HCT116 (cell line): ENCODE data around the gene PKHD1. TPM values are rescaled to one million over a fixed set of nuclear protein-coding genes. Genes with fewer than 3 reads are reported as not detected.

Experiments
- ATAC-seq: fragments of 200-7000 bp; cut with Tn5 transposase; 2 replicates; pipeline ENCODE4 v1.9.1; 2020; ENCODE audit warnings: mild to moderate bottlenecking, moderate library complexity
- BruUV-seq: library from RNA; stranded (reverse); fragments of 400-500 nt; replicated peaks from 2 replicates; lab custom pipeline; 2021; lab: Mats Ljungman, UMichigan
- CTCF ChIA-PET: fragments of 300-600 bp; sonication (Branson Sonifier 250); formaldehyde crosslinking; loops from one replicate; lab custom pipeline; 2021; ENCODE audit warnings: antibody characterized with exemption; lab: Charles Lee
- POLR2A ChIA-PET: fragments of 300-600, 350-600 bp; sonication (Branson Sonifier 250); formaldehyde crosslinking; loops from one replicate; lab custom pipeline; 2021; ENCODE audit warnings: antibody characterized with exemption; lab: Charles Lee
- RAD21 ChIA-PET, 2 experiments: fragments of 300-600 bp; sonication (Branson Sonifier 250); formaldehyde crosslinking; loops; one replicate each; lab custom pipeline; 2023; ENCODE audit warnings: low total read pairs in 2 of 2; ENCODE audit not compliant: uncharacterized antibody in 2 of 2, unreplicated experiment in 2 of 2, low non-redundant PET in 1 of 2; lab: Charles Lee
- DNase-seq: peaks from one replicate; pipeline ENCODE4 v3.0.0-alpha.2; 2010; ENCODE audit warnings: low read depth, low spot score
- H2AFZ ChIP-seq: fragments of 200-600 bp; shearing (Covaris generic), sonication (generic); 2 replicates; pipeline ENCODE4 v1.6.1; 2017; ENCODE audit warnings: low read depth, mixed run types, mixed read lengths, antibody characterized with exemption, low read length; ENCODE audit not compliant: poor library complexity, severe bottlenecking
- H3K27ac ChIP-seq: 2 replicates; pipeline ENCODE4 v1.5.1; 2012; ENCODE audit warnings: low read depth, low read length
- H3K27me3 ChIP-seq: fragments of 200-600 bp; sonication (generic); 2 replicates; pipeline ENCODE4 v1.6.1; 2016; ENCODE audit warnings: mixed run types, low read length, mixed read lengths; ENCODE audit not compliant: insufficient read depth
- H3K36me3 ChIP-seq, 2 experiments: fragments of 200-500 bp in 1 of 2; fragments of 200-600 bp in 1 of 2; sonication (Bioruptor generic) in 1 of 2; sonication (generic) in 1 of 2; 2 replicates each; pipeline versions ENCODE4 v1.5.1 to v1.6.1; 2014 to 2016; ENCODE audit warnings: low read length in 2 of 2, inconsistent platforms in 1 of 2, mixed read lengths in 1 of 2, mixed run types in 1 of 2; ENCODE audit not compliant: insufficient read depth in 2 of 2, control insufficient read depth in 1 of 2
- H3K4me1 ChIP-seq, 2 experiments: fragments of 200-600 bp in 1 of 2; sonication (generic) in 1 of 2; 2 replicates each; pipeline versions ENCODE4 v1.5.1 to v1.6.1; 2012 to 2017; ENCODE audit warnings: low read length in 2 of 2, inconsistent platforms in 1 of 2, mild to moderate bottlenecking in 1 of 2, mixed read lengths in 1 of 2, mixed run types in 1 of 2, moderate library complexity in 1 of 2; ENCODE audit not compliant: insufficient read depth in 2 of 2, control insufficient read depth in 1 of 2
- H3K4me2 ChIP-seq: fragments of 200-600 bp; sonication (generic); 2 replicates; pipeline ENCODE4 v1.6.1; 2017; ENCODE audit warnings: mixed run types, low read length, mixed read lengths
- H3K4me3 ChIP-seq, 2 experiments: fragments of 200-600 bp in 1 of 2; sonication (generic) in 1 of 2; replicated peaks in 1 of 2; 2 replicates each; pipeline ENCODE4 v1.5.1; 2011 to 2016; ENCODE audit warnings: low read length in 2 of 2, control low read depth in 1 of 2, low read depth in 1 of 2, mild to moderate bottlenecking in 1 of 2, mixed read lengths in 1 of 2, mixed run types in 1 of 2
- H3K79me2 ChIP-seq: fragments of 200-600 bp; sonication (generic); 2 replicates; pipeline ENCODE4 v1.6.1; 2017; ENCODE audit warnings: mild to moderate bottlenecking, mixed run types, low read length, moderate library complexity, mixed read lengths; ENCODE audit not compliant: insufficient read depth
- H3K9ac ChIP-seq: fragments of 200-600 bp; sonication (generic); 2 replicates; pipeline ENCODE4 v1.6.1; 2016; ENCODE audit warnings: low read length, mixed read lengths
- H3K9me2 ChIP-seq: fragments of 200-600 bp; sonication (generic), shearing (Covaris generic); 2 replicates; pipeline ENCODE4 v1.6.1; 2017; ENCODE audit warnings: mixed run types, mild to moderate bottlenecking, moderate library complexity; ENCODE audit not compliant: insufficient read depth
- H3K9me3 ChIP-seq, 2 experiments: fragments of 200-500 bp in 1 of 2; fragments of 200-600 bp in 1 of 2; sonication (Bioruptor generic) in 1 of 2; sonication (generic) in 1 of 2; 2 replicates each; pipeline ENCODE4 v1.6.1; 2014 to 2017; ENCODE audit warnings: low read length in 2 of 2, mixed read lengths in 2 of 2, inconsistent platforms in 1 of 2, low read depth in 1 of 2, mild to moderate bottlenecking in 1 of 2, mixed run types in 1 of 2, moderate library complexity in 1 of 2; ENCODE audit not compliant: control insufficient read depth in 1 of 2, insufficient read depth in 1 of 2
- H4K20me1 ChIP-seq: fragments of 200-600 bp; sonication (generic), shearing (Covaris generic); 2 replicates; pipeline ENCODE4 v1.6.1; 2017; ENCODE audit warnings: mixed run types, mild to moderate bottlenecking, moderate library complexity; ENCODE audit not compliant: insufficient read depth
- ATF3 ChIP-seq: IDR thresholded peaks from 2 replicates; pipeline ENCODE4 v1.6.1; 2012
- CBX3 ChIP-seq: IDR thresholded peaks from 2 replicates; pipeline ENCODE4 v1.6.1; 2012; ENCODE audit warnings: low read depth
- CEBPB ChIP-seq: IDR thresholded peaks from 2 replicates; pipeline ENCODE4 v1.6.1; 2012; ENCODE audit warnings: low read depth
- CTCF ChIP-seq, 3 experiments: fragments of 200-600 bp in 1 of 3; sonication (generic) in 1 of 3; IDR thresholded peaks in 2 of 3; conservative IDR thresholded peaks in 1 of 3; 2 replicates each; pipeline ENCODE4 v1.5.1; 2012 to 2017; ENCODE audit warnings: low read depth in 2 of 3, low read length in 2 of 3, antibody characterized with exemption in 1 of 3, borderline replicate concordance in 1 of 3, control low read depth in 1 of 3, mild to moderate bottlenecking in 1 of 3, mixed read lengths in 1 of 3, mixed run types in 1 of 3, moderate library complexity in 1 of 3; ENCODE audit not compliant: insufficient read depth in 1 of 3
- EGR1 ChIP-seq: IDR thresholded peaks from 2 replicates; pipeline ENCODE4 v1.6.1; 2012; ENCODE audit warnings: low read depth
- ELF1 ChIP-seq: IDR thresholded peaks from 2 replicates; pipeline ENCODE4 v1.6.1; 2012; ENCODE audit warnings: low read depth, borderline replicate concordance
- EZH2 ChIP-seq: fragments of 200-600 bp; sonication (generic); IDR thresholded peaks from 2 replicates; pipeline ENCODE4 v1.6.1; 2017; ENCODE audit warnings: antibody characterized with exemption, mixed run types
- EZH2phosphoT487 ChIP-seq: fragments of 200-600 bp; IDR thresholded peaks from 2 replicates; pipeline ENCODE4 v1.6.1; 2018; ENCODE audit warnings: antibody characterized with exemption, borderline replicate concordance
- FOSL1 ChIP-seq: IDR thresholded peaks from 2 replicates; pipeline ENCODE4 v1.6.1; 2012; ENCODE audit warnings: low read depth
- JUND ChIP-seq: IDR thresholded peaks from 2 replicates; pipeline ENCODE4 v1.6.1; 2012
- POLR2A ChIP-seq: IDR thresholded peaks from 2 replicates; pipeline ENCODE4 v1.7.0; 2011; ENCODE audit warnings: borderline replicate concordance; ENCODE audit not compliant: insufficient read depth, insufficient read length; ENCODE audit errors: extremely low read depth
- POLR2AphosphoS5 ChIP-seq: IDR thresholded peaks from 2 replicates; pipeline ENCODE4 v1.6.1; 2011; ENCODE audit warnings: mild to moderate bottlenecking, low read depth, low read length, moderate library complexity
- RAD21 ChIP-seq: IDR thresholded peaks from 2 replicates; pipeline ENCODE4 v1.6.1; 2012; ENCODE audit warnings: low read depth, mild to moderate bottlenecking
- REST ChIP-seq: IDR thresholded peaks from 2 replicates; pipeline ENCODE4 v1.6.1; 2012; ENCODE audit warnings: low read depth
- SIN3A ChIP-seq: IDR thresholded peaks from 2 replicates; pipeline ENCODE4 v1.6.1; 2012; ENCODE audit warnings: low read depth
- SRF ChIP-seq: IDR thresholded peaks from 2 replicates; pipeline ENCODE4 v1.6.1; 2012; ENCODE audit warnings: low read depth
- YY1 ChIP-seq: IDR thresholded peaks from 2 replicates; pipeline ENCODE4 v1.6.1; 2011; ENCODE audit warnings: low read length, low read depth, moderate library complexity, mild to moderate bottlenecking; ENCODE audit not compliant: insufficient replicate concordance; ENCODE audit errors: extremely low read depth
- ZBTB33 ChIP-seq: IDR thresholded peaks from 2 replicates; pipeline ENCODE4 v1.6.1; 2011; ENCODE audit warnings: mild to moderate bottlenecking, low read length, moderate library complexity; ENCODE audit not compliant: insufficient replicate concordance; ENCODE audit errors: extremely low read depth
- ZFX ChIP-seq: fragments of 450-650 bp; IDR thresholded peaks from 2 replicates; pipeline ENCODE4 v1.6.1; 2017
- intact Hi-C: fragments of 100-400 bp; cut with micrococcal nuclease; formaldehyde crosslinking; loops from 2 replicates; pipeline ENCODE4 v1.10.0; 2022
- total RNA-seq: library from RNA; stranded (reverse); gene quantifications from one replicate; pipeline ENCODE4 v1.2.1, GENCODE V29; 2021; ENCODE audit not compliant: unreplicated experiment

The PKHD1 gene
- total RNA-seq, 1 experiment from 2014 or later = not detected

GRCh38 chr6:51812231-51812630, 275.2 kb downstream of the PKHD1 start:
- intact Hi-C loops = no loop called here
- no peak overlapping the region for H3K9ac ChIP-seq
- DNase-seq (no peak), ATAC-seq (no peak)
- no peak overlapping the region for H3K27ac ChIP-seq
- no peak overlapping the region for H3K4me3 ChIP-seq
- ChIA-PET POLR2A (no interaction called here), RAD21 (no interaction called here), CTCF (no interaction called here)
- no peaks in the 10 kb centered on the region for H4K20me1 ChIP-seq
- no TSS peak for BruUV-seq
- H3K79me2 ChIP-seq = no peaks in the 10 kb centered on the region
- no peaks in the 10 kb centered on the region for H3K27me3 ChIP-seq
- H3K4me2 ChIP-seq = no peak overlapping the region
- no peaks in the 10 kb centered on the region for H3K4me1 ChIP-seq
- TF ChIP-seq ELF1 = no peak
- TF ChIP-seq ZFX = no peak
- TF ChIP-seq RAD21 = no peak
- TF ChIP-seq EZH2 = no peak
- TF ChIP-seq FOSL1 = no peak
- TF ChIP-seq CEBPB = no peak
- no peak for TF ChIP-seq REST
- TF ChIP-seq JUND = no peak
- no peak for TF ChIP-seq EZH2phosphoT487
- TF ChIP-seq SIN3A = no peak
- no peak for TF ChIP-seq EGR1
- TF ChIP-seq YY1 = no peak
- TF ChIP-seq CTCF (IDR thresholded peaks at IDR 0.05 in 2 of 3, conservative IDR thresholded peaks at IDR 0.05 in 1 of 3; ENCODE audit: borderline replicate concordance in 1 of 3, insufficient read depth in 1 of 3, low read depth in 2 of 3, low read length in 2 of 3) = no peak
- no peak for TF ChIP-seq SRF
- no peak for TF ChIP-seq POLR2AphosphoS5
- TF ChIP-seq ATF3 = no peak
- TF ChIP-seq CBX3 = no peak
- no peak for TF ChIP-seq POLR2A
- TF ChIP-seq ZBTB33 = no peak
- H3K36me3 ChIP-seq = no peaks in the 10 kb centered on the region
- no peak overlapping the region for H2AFZ ChIP-seq
- no peaks in the 10 kb centered on the region for H3K9me3 ChIP-seq
- H3K9me2 ChIP-seq = no peaks in the 10 kb centered on the region
